Upper lobe of left lung (tissue), 4 donors: ENCODE measurements around the gene ITGAE.

Source experiments
- CTCF ChIP-seq, 6 experiments: fragments of 450-650 bp in 4 of 6; fragments of 200-600 bp in 2 of 6; sonication (generic) in 2 of 6; IDR thresholded peaks; one replicate each; pipeline ENCODE4 v1.5.1; 2016 to 2019; ENCODE audit warnings: antibody characterized with exemption in 6 of 6
- EP300 ChIP-seq, 4 donors: sonication (generic); formaldehyde crosslinking; IDR thresholded peaks; one replicate each; pipeline ENCODE4 v1.5.1; 2017; ENCODE audit warnings: antibody characterized with exemption in 4 of 4, control low read depth in 2 of 4
- POLR2A ChIP-seq, 4 donors: fragments of 450-650 bp; IDR thresholded peaks; one replicate each; pipeline ENCODE4 v1.5.1; 2016 to 2017; ENCODE audit warnings: antibody characterized with exemption in 4 of 4, mild to moderate bottlenecking in 2 of 4
- POLR2AphosphoS5 ChIP-seq, 2 donors: sonication (generic); formaldehyde crosslinking; IDR thresholded peaks; one replicate each; pipeline ENCODE4 v1.5.1; 2017; ENCODE audit warnings: antibody characterized with exemption in 2 of 2

- TF ChIP-seq CTCF (IDR thresholded peaks at IDR 0.05), result no peak
- TF ChIP-seq POLR2AphosphoS5 (IDR thresholded peaks at IDR 0.05), result no peak
- TF ChIP-seq POLR2A (IDR thresholded peaks at IDR 0.05), result no peak
- TF ChIP-seq EP300 (IDR thresholded peaks at IDR 0.05), result no peak
These were observed 39.7 kb downstream of the ITGAE start for GRCh38 chr17:3761036-3761917.
